Epithelial cell of proximal tubule (primary cell): ENCODE measurements around the gene TLNRD1. TPM values are rescaled to one million over a fixed set of nuclear protein-coding genes. Genes with fewer than 3 reads are reported as not detected.

Source experiments
- DNase-seq: peaks from one replicate; pipeline ENCODE4 v3.0.0-alpha.2; 2011; ENCODE audit warnings: low read depth
- H3K4me3 ChIP-seq: 2 replicates; pipeline ENCODE4 v1.5.1; 2011; ENCODE audit warnings: low read depth, mild to moderate bottlenecking, low read length
- total RNA-seq: library from RNA; depleted of rRNA; stranded (reverse); fragments of >200 nt; gene quantifications from 2 replicates; pipeline ENCODE4 v1.2.3, GENCODE V29; 2015
- TF ChIP-seq, protein P1 (sequence below): conservative IDR thresholded peaks from 2 replicates; pipeline ENCODE4 v1.5.1; 2012; ENCODE audit warnings: low read depth, mild to moderate bottlenecking, low read length

TLNRD1 gene
- total RNA-seq, 1 donor from 2014 or later, result 45.4 TPM

GRCh38 chr15:81024936-81025335, 24.2 kb downstream of the TLNRD1 start:
- TF ChIP-seq, protein P1, sequence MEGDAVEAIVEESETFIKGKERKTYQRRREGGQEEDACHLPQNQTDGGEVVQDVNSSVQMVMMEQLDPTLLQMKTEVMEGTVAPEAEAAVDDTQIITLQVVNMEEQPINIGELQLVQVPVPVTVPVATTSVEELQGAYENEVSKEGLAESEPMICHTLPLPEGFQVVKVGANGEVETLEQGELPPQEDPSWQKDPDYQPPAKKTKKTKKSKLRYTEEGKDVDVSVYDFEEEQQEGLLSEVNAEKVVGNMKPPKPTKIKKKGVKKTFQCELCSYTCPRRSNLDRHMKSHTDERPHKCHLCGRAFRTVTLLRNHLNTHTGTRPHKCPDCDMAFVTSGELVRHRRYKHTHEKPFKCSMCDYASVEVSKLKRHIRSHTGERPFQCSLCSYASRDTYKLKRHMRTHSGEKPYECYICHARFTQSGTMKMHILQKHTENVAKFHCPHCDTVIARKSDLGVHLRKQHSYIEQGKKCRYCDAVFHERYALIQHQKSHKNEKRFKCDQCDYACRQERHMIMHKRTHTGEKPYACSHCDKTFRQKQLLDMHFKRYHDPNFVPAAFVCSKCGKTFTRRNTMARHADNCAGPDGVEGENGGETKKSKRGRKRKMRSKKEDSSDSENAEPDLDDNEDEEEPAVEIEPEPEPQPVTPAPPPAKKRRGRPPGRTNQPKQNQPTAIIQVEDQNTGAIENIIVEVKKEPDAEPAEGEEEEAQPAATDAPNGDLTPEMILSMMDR, result no peak
- H3K4me3 ChIP-seq, result no peak overlapping the region
- no peak for DNase-seq

DNA sequence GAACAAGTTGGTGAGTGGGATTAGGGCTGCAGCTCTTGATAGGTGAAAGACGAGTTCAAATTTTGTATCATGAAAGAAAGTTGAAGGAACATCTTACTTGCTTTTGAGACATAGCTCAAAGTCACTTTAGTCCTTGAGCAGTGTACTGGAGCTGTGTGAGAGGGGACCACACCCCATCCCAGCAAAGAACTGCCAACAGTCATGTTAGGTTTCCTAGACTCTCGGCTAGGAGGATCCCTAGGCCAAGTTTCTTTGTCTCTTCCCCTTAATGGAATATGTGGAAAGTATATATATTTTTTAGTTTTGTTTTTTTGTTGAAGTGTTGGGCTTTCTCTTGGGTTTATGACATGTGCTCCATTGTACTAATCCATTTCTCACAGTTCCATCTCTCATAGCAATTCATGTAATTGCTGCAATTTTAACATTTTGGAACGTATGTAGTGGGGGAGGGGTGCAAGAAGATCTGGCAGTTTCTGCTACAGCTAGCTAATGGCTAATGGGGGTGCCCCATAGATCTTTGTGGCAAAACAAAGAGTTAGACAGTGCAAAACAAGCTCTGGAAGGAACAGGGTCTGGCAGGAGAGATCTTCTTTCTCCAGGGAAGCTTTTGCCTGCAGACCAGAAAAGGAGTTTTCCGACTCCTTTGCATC, 25.1 kb downstream of the TLNRD1 start:
- H3K4me3 ChIP-seq, result no peak overlapping the region
- TF ChIP-seq, protein P1, result no peak
- no peak for DNase-seq

GRCh38 chr15:81026836-81027599, 26.3 kb downstream of the TLNRD1 start:
- DNase-seq, result no peak
- H3K4me3 ChIP-seq, result no peak overlapping the region
- TF ChIP-seq, protein P1, result no peak

DNA sequence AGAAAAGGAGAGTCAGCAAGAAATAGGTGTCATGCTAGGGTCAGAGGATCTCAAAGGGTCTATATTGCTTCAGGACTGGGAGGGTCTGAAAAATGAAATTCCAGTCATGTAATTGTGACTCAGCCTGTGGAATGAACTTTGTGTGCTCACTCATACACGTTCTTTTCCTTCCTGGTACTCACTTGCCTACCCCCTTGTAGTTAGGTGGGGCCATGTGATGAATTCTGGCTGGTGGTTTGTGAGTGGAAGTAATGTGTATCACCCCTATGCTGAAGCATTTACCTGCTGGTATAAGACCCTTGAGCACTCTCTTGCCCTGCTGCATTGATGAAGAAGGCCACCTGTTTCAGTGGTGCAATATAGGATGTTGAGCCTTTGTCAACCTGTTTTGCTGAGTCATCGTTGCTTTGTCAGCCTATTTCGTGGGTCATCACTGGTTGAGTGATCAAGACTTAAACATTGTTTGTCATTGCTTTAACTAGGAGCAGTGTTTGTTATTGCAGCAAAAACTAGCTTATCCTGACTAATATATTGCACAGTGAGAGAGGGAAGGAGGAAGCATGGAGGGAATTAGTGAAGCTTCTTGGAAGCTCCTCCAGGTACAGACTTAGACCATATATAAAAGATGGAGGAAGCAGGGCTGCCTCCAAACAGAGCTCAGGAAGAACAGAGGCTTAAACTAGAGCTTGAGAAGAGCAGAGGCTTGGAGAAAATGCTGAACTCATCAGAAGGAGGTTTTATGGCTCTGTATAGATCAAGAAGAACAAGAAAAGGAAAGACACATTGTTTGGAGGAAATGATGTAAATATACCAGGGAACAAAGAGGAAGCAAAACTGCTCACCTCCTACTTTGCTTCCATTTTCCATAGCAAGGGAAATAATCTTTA, 28.9 kb downstream of the TLNRD1 start:
- TF ChIP-seq, protein P1, result no peak
- no peak for DNase-seq
- no peak overlapping the region for H3K4me3 ChIP-seq

GRCh38 chr15:81030301-81030750, 29.6 kb downstream of the TLNRD1 start:
- H3K4me3 ChIP-seq, result no peak overlapping the region
- TF ChIP-seq, protein P1, result no peak
- DNase-seq, result no peak

GRCh38 chr15:81031203-81031602, 30.5 kb downstream of the TLNRD1 start:
- TF ChIP-seq, protein P1, result no peak
- DNase-seq, result no peak
- no peak overlapping the region for H3K4me3 ChIP-seq
